HG02798 (cell line): ENCODE measurements around the gene LRRN4.
"Not testable (repeated sequence)": the region's sequence is repeated elsewhere in the genome, so short reads cannot be mapped to it uniquely, and the experiment has no call there.

Source experiments
- ATAC-seq: cut with Tn5 transposase; IDR thresholded peaks from one replicate; pipeline ENCODE4 v1.9.1; 2021; ENCODE audit warnings: mild to moderate bottlenecking; ENCODE audit not compliant: unreplicated experiment, poor library complexity

LRRN4 gene

DNA sequence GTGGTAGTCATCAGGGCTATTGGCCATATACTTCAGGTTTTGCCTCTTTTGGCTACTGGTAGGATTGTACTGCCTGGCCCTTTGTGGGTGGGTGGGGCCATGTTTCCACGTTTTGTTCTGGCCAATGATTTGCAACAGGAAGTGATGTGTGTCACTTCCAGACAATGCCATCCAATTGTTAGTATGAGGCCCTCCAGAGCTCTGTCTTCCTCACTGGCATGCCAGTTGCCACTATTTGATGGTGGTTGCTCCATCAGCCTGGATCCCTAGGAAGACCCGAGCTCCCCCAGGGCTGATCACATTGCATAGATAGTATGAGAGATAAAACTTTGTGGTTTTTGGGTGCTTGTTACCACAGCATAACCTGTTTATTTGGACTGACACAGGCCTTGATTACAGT, 7.7 kb upstream of the LRRN4 start:
- no peak for ATAC-seq

- ATAC-seq: no peak
Observed at GRCh38 chr20:6060213-6060612, 6.4 kb upstream of the LRRN4 start.

- ATAC-seq: no peak
Observed at GRCh38 chr20:6058684-6059295, 4.9 kb upstream of the LRRN4 start.

- no peak for ATAC-seq
Observed at GRCh38 chr20:6057691-6058090, 3.8 kb upstream of the LRRN4 start.

DNA sequence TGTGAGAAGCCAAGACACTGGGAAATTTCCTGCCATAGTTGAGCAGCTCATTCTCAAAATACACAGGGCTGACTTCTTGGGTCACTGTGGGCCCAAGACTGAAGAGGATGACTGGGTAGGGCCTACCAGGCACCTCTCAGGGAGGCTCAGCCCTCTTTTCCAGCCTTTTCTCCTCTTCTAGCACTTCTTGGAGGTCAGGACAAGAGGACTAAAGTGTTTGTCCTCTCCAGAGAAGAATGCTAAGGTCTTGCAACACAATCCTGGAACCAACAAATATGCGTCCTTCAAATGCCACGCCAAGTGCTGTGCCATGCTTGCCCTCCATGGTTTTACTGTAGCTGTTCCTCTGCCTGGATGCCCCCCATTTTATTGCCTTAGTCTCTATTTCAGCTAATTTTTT, 3.3 kb upstream of the LRRN4 start:
- no peak for ATAC-seq

GRCh38 chr20:6055981-6056569, 2.2 kb upstream of the LRRN4 start:
- no peak for ATAC-seq

DNA sequence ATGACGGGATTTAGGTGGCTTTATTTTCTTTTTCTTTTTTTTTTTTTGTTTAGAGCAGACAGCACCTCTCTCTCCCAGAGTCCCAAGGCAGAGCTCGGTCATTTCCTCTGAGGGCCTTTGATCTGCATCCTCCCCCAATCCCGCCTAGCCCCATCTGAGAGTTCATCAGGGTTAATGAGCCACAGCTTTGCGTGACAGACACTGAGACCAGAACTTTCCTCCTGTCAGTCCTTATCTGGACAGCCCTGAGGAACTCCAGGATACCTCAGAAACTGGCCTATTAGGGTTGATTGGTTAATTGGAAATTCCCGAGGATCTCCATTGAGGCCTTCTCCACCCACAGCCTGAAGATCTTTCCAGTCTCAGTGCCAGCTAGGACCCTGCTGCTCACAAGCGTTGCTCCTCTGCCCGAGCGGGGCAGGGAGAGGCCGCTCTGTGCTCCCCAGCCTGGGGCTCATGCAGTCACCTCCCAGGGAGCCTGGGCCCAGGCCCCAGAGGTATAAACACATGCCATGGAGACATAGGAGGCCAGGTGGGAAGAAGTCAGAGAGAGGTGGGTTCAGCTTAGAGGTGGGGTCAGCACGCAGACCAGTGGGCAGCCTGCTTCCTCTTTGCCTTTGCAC, 1.4 kb upstream of the LRRN4 start:
- no peak for ATAC-seq

DNA sequence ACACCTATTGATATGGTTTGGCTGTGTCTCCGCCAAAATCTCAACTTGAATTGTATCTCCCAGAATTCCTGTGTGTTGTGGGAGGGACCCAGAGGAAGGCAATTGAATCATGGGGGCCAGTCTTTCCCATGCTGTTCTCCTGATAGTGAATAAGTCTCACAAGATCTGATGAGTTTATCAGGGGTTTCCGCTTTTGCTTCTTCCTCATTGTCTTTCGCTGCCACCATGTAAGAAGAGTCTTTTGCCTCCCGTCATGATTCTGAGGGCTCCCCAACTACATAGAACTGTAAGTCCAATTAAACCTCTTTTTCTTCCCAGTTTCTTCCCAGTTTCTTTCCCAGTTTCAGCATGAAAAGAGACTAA, 810 bp upstream of the LRRN4 start:
- ATAC-seq: not testable (repeated sequence)

- no peak for ATAC-seq
Observed at GRCh38 chr20:6053064-6053775, 640 bp downstream of the LRRN4 start.

DNA sequence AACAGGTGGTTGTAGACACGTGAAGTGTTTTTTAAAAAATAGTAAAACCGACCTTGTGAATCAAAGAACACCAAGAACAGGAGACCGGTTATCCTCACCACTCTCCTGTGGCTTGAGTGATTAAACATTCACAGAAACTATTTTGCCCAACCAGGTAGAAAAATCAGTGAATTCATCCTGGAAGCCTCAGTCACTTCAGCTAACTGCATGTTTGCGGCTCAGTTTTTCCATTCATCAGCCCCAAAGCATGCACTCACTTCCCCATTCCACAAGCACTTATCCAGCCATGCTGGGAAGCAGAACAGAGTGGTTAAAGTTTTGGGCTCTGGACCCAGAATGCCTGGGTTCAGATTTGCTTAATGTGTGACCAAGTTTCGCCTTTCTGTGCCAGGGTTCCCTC, 2.4 kb downstream of the LRRN4 start:
- no peak for ATAC-seq

GRCh38 chr20:6048391-6048790, 5.5 kb downstream of the LRRN4 start:
- ATAC-seq: no peak

- ATAC-seq: no peak
Observed at GRCh38 chr20:6046432-6046831, 7.4 kb downstream of the LRRN4 start.

GRCh38 chr20:6045566-6045965, 8.3 kb downstream of the LRRN4 start:
- no peak for ATAC-seq

DNA sequence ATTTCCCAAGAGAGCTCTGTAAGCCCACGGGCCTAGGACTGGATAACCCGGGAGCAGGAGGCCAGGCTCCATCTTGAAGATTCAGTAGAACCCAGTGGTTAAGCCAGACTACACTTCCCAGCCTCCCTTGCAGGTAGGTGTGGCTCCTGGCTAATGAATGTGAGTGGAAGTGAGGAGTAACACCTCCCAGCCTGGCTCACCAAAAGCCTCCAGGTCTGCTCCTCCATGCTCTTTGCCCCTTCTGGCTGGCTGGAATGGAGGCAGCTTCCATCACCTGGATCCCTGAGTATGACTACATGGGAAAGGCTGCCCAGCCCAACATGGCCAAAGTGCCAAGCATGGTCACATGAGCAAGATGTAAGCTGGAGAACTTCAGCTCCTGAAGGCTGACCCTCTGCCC, 9.7 kb downstream of the LRRN4 start:
- ATAC-seq: no peak

DNA sequence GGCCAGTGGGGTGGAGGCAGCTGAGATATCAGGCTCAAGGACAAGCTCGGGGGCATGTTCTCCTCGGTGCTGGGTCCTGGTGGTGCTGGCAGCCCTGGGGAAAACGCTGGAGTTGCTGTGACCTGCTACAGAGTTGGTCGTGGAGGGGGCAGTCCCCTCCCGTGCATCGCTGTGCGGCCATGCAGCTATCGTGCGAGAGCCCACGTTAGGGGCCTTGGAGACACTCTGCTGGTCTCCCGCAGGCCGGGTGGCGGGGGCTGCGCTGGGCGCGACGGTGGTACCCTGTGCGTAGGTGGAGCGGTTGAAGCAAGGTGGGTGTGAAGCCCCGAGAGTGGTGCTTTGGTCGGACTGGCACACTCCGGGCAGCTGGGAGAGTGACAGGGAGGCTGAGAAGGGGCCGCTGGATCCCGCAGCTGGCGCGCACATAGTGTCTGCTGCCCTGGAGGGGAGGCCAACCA, 12.0 kb downstream of the LRRN4 start:
- no peak for ATAC-seq

GRCh38 chr20:6040958-6041807, 12.7 kb downstream of the LRRN4 start:
- ATAC-seq: no peak

DNA sequence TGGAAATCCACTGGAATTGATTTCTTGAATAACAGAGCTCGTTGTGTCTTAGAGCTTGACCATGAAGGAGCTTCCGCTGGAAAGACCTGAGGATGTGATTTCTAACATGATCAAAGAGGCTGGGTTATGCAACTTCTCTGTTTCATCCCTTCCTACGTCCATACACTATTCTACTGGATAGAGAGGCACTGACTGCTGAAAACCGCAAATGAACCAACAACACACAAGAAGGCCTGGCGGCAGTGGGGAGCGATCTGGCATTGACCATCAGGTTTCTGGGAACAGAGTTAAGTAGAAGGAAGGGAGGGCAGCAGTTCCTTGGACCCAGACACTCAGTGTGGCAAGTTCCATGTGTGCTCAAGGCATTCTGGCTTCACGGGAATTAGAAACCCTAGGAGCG, 13.3 kb downstream of the LRRN4 start:
- no peak for ATAC-seq

DNA sequence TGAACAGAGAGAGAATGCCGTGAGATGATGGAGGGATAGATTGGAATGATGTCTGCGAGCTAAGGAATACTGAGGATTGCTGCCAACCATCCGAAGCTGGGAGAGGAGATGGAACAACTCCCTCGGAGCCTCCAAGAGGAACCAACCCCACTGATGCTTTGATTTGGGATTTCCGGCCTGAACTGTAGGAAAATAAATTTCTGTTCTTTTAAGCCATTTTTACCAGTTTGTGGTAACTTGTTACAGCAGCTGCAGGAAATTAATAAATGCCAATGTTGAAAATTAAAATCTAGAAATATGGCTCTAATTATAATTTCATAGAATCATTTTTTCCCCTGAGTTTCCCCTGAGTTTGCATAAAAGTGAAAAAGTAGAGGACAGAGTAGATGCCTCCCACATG, 14.1 kb downstream of the LRRN4 start:
- ATAC-seq: no peak

DNA sequence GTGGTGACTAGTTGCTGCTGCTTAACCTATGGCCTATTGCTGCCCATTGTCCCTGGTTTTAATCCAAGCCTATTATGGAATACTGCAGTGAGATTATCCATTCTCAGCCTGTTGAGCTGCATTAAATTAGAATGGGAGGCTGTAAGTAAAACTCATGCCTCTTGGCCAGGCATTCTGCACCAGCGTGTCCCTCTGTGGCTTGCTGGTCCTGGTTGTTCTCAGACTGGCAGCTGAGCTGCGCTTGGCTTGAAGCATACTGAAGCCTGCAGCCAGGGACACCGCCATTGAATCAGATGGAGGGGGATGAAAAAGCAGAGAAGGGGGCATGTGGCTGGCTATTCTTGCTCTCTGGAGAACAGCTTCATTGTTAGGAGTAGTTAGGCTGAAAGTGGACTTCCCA, 15.6 kb downstream of the LRRN4 start:
- no peak for ATAC-seq

GRCh38 chr20:6037082-6037481, 16.8 kb downstream of the LRRN4 start:
- no peak for ATAC-seq

DNA sequence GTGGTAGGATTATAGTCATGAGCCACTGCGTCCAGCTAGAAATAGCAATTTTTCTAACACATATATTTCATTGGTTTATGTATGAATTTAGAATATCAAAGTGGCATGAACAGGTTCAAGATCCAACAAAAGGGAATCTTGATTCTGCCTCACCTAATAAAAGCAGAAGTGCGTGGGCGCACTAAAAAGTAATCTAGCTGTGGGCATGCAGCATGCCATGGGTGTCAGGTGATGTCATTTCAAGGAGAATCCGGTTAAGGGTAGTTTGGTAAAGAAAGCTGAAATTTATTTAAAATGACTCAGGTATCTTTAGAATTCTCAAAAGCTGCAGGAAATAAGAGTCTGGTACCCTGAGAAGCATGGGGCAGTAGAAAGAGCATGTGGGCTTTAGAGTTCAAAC, 17.6 kb downstream of the LRRN4 start:
- no peak for ATAC-seq
